Activated CD8-positive, alpha-beta memory T cell treated with anti-CD3 and anti-CD28 coated beads, Interleukin-2, amount 50 U/mL, for 1 hour (primary cell): ENCODE data around the gene LSAMP.
"Not testable (repeated sequence)": the region's sequence is repeated elsewhere in the genome, so short reads cannot be mapped to it uniquely, and the experiment has no call there.

Experiments used
- DNase-seq: peaks from one replicate; pipeline ENCODE4 v3.0.0-alpha.2; 2020; ENCODE audit errors: extremely low read depth

Gene LSAMP

GRCh38 chr3:116241677-116242076 is 203.6 kb downstream of the LSAMP start:
- no peak for DNase-seq

- DNase-seq: no peak
These were observed 205.0 kb downstream of the LSAMP start for GRCh38 chr3:116240261-116240660.

DNA sequence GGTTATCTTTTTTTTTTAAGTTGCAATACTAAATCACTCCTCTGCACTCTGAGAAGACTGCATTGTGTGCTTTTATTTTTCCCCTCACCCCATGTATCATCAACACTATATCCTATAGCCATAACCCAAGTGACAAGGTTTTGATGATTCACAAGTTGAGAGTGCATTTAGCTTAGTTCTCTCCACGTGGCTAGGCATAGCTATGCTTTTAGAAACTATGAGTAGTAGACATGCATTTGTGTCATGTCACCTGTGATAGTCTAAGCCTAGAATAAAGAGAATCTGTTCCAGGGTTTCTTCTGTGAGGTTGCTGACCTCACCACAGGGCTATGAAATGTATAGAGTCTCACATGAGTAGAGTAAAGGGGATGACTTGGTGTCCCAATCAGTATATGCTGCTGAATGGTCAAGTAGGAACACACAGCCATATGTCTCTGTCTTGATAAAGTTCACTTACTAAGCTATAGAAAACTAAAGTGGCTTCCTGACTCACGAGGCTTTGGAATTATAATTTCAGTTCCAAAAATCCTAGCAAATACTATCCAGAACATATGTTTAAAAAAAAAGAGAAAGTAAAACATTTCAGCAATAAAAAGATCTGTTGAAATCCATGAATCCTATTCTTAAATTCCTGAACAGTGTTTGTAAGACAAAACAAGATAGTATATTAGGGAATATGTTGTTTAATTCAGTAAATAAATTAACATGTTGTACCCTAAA is 206.3 kb downstream of the LSAMP start:
- no peak for DNase-seq

DNA sequence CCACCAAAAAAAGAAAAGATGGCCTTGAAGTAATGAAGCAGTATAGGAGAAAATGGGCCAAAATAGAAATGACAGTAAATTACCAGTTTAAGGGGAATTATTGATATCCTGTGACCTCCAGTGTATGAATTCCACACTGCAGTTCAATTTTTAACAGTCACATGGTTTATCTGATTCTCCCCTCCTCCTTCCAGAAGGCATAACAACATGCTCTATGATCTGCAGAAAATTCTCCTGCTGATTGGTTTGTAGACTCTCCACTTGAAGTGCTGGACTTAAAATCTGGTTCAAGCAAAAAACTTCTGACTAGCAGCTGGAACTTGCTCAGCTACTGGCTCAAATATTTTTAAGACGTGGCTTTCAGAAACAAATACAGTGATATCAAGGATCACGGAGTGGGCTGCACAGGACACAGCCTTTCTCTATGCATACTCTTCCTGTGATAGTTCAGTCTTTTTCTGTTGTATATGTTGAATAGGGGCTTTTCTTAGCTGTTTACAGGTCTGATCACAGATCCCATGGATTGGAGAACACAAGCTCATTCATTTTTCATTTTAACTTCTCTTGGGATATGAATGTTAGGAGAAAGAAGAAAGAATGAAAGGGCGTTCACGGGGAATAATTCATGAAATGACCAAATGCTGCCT is 211.5 kb downstream of the LSAMP start:
- DNase-seq: no peak

- no peak for DNase-seq
These were observed 214.8 kb downstream of the LSAMP start for GRCh38 chr3:116230431-116231020.

DNA sequence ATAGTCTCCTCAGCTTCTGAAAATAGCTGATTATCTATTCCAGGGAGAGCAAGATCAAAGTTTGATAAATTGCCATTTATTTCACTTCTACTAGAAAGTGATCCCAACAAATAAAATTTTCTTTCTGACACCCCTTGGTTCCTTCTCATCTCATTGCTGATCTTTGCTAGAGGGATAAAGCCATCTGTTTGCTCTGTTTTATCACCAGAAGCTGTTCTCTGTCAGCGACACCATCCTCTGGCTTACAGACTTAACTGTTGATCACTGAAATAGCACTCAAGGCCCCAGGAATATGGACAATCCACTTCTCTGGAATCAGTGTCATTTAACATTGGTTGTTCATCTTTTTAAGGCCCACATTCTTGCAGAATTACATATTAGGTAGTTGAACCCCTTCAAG is 219.0 kb downstream of the LSAMP start:
- DNase-seq: no peak

- DNase-seq: no peak
These were observed 228.5 kb downstream of the LSAMP start for GRCh38 chr3:116216761-116217160.

GRCh38 chr3:116211901-116212300 is 233.4 kb downstream of the LSAMP start:
- no peak for DNase-seq

GRCh38 chr3:116208830-116209229 is 236.5 kb downstream of the LSAMP start:
- DNase-seq: not testable (repeated sequence)

GRCh38 chr3:116200956-116201690 is 244.2 kb downstream of the LSAMP start:
- DNase-seq: no peak

GRCh38 chr3:116199063-116199462 is 246.2 kb downstream of the LSAMP start:
- DNase-seq: no peak

DNA sequence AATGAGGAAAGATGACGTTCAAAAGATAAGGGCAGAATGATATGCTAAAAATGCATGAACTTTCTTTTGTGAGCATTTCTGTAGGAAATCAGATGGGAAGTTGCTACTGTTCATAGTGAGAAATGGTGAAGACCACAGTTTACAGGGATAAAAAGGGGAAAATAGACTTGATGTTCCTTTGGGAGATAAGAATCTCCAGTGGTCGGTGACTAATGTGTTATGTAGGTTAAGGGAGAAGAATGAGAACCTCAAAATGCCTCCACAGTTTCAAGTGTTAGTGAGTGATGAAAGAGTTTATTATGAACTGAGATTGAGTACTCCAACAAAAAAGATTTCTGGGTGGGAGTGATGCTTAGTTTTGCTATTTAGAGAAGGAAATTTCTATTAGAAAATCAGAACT is 247.2 kb downstream of the LSAMP start:
- DNase-seq: no peak

- DNase-seq: no peak
These were observed 252.8 kb downstream of the LSAMP start for GRCh38 chr3:116192464-116192863.

- no peak for DNase-seq
These were observed 253.9 kb downstream of the LSAMP start for GRCh38 chr3:116191409-116191808.

DNA sequence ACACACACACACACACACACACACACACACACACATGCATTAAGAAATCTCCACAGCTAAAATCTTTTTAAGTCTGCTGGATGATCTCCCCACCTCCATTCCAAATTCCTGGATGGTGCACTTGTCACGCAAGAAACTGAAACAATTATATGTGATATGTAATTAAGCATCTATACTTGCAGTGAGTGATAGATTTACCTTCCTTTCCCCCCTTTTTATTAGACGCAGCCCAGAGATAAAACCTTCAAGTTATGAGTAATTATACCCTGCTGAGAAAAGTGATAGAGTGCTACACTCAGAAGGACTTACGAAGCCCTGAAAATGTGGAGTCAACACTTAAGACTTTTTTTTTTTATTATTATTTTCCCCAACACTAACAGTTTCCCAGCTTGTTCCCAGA is 255.2 kb downstream of the LSAMP start:
- DNase-seq: no peak

DNA sequence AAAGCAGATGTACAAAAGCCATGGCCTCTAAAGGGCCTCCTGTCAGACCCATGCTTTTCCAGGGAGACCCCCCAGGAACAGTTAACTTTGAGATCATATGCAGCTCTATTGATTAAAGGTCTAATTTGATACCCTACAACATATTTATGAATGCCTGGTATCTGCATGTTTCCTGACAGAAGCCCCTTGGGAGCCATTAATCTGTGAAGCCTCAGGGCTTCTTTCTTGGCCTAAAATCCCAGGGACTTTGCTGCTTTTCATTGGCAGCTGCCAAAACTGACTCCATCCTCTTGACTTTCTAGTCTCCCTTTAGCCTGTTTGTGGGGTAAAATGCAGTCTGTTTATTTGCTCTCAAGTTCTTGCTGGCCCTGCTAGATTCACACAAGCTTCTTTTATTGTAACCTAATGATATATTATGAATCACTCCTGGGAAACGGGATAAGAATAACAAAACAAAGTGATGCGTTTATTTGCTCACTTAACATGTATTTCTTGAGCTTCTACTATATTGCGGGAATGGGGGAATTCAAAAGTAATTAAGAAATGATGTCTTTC is 257.0 kb downstream of the LSAMP start:
- no peak for DNase-seq

DNA sequence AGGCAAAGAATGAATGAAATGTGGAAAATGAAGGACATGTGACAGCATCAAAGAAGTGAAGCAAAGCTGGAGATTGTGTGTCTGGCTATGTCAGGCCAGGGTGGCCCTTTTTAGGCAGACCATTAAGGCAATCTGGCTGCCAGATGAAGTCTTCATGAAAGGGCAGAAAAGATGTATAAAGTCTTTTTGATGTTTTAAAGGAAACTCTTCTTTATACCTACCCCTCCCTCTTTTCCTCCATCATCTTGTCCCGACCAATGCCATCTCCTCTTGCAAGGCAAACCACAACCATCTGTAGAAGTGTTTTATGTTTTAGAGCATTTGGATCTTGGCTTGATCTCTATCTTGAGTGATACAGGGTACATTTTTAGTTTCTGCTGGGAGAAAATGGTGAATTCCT is 259.2 kb downstream of the LSAMP start:
- no peak for DNase-seq

DNA sequence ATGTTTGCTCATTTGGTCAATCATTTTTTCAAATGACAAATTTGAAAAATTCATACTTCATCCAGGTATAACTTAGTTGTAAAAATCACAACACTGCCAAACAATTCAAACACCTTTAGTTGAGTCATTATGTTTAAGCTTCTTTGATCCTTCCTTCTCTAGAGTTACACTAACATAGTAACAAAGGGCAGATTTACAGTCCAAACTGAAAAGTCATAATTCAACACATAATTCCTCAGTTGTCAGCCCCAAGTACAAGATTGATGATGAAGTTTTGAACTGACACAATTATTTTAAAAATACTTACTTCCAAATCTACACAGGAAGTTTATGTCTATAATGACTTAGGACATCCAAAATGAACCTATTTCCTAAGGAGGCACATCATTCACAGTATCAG is 264.1 kb downstream of the LSAMP start:
- no peak for DNase-seq

GRCh38 chr3:116179091-116179490 is 266.2 kb downstream of the LSAMP start:
- no peak for DNase-seq

- DNase-seq: no peak
These were observed 268.2 kb downstream of the LSAMP start for GRCh38 chr3:116176974-116177555.

- no peak for DNase-seq
These were observed 279.2 kb downstream of the LSAMP start for GRCh38 chr3:116166121-116166520.

GRCh38 chr3:116165641-116166040 is 279.6 kb downstream of the LSAMP start:
- no peak for DNase-seq
